Germinal center (tissue), 1 donor: ENCODE measurements around the gene TRIOBP.
"Not testable (repeated sequence)": the region's sequence is repeated elsewhere in the genome, so short reads cannot be mapped to it uniquely, and the experiment has no call there.

Experiments used
- DNase-seq: peaks from one replicate; pipeline ENCODE4 v3.0.0; 2012; ENCODE audit warnings: mixed read lengths, low spot score

Gene TRIOBP, protein sequence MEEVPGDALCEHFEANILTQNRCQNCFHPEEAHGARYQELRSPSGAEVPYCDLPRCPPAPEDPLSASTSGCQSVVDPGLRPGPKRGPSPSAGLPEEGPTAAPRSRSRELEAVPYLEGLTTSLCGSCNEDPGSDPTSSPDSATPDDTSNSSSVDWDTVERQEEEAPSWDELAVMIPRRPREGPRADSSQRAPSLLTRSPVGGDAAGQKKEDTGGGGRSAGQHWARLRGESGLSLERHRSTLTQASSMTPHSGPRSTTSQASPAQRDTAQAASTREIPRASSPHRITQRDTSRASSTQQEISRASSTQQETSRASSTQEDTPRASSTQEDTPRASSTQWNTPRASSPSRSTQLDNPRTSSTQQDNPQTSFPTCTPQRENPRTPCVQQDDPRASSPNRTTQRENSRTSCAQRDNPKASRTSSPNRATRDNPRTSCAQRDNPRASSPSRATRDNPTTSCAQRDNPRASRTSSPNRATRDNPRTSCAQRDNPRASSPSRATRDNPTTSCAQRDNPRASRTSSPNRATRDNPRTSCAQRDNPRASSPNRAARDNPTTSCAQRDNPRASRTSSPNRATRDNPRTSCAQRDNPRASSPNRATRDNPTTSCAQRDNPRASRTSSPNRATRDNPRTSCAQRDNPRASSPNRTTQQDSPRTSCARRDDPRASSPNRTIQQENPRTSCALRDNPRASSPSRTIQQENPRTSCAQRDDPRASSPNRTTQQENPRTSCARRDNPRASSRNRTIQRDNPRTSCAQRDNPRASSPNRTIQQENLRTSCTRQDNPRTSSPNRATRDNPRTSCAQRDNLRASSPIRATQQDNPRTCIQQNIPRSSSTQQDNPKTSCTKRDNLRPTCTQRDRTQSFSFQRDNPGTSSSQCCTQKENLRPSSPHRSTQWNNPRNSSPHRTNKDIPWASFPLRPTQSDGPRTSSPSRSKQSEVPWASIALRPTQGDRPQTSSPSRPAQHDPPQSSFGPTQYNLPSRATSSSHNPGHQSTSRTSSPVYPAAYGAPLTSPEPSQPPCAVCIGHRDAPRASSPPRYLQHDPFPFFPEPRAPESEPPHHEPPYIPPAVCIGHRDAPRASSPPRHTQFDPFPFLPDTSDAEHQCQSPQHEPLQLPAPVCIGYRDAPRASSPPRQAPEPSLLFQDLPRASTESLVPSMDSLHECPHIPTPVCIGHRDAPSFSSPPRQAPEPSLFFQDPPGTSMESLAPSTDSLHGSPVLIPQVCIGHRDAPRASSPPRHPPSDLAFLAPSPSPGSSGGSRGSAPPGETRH (N-terminal part only)

DNA sequence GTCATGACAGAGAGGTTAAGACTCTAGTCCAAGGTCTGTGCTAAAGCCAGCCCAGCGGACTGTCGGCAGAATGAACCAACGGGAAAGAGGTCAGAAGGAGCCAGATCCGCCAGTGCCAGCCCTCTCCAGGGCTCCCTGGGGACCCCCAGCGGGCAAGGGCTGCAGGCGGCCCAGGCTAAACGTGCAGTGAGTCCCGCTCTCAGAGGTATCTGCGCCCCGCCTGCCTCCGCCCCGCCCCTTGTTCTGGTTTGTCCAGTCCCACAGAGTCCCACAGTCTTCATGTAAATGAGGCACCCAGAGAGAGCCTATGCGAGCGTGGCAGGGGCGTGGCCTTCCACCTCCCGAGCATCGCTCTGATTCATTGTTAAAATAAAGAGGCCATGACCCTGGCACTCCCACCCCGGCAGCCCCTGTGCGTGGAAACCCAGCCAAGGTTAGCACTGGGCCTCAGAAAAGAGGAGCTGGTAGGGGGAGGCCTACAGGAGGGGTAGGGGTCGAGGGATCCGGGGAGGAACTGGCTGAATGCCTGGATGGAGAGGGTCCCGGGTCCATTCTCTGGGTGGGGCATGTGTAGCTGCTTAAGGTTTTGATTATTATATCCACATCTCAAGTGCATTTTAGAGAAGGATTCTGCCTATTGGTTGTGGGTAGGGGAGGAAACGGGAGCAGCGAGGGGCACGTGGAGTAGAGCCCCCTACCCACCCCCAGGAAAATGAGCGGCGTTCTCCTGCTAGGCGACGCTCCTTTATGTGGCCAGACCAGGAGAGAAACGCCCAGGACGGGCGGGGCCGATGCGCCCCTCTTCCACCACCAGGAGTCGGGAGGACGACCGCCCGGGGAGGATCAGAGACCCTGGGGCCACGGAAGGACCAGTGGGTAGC is at the start of gene TRIOBP:
Gene TRIOBP, plus strand, starts transcription at position 392 of the 881 bp plus-strand sequence. CDS start 4,318 bp downstream, outside the sequence.
- peak; percentile 94 for DNase-seq

DNA sequence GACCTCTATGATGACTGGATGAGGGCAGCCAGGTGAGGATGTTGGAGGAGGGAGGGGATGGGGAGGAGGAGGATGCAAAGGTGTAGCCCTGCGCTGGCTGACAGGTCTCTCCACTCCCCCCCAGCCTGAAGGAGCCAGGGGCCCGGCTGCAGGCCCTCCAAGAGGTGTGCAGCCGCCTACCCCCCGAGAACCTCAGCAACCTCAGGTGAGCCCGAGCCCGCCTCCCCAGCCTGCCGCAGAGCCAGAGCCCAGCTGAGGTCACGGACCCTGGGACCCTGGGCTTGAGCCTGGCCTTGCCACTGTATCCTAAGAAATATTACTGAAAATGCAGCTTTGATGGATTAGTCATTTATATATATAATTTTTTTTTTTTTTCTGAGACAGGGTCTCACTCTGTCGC is 49.5 kb upstream of the TRIOBP start:
- DNase-seq: no peak

- no peak for DNase-seq
Observed at GRCh38 chr22:37647928-37648327, 48.9 kb upstream of the TRIOBP start.

- DNase-seq: no peak
Observed at GRCh38 chr22:37650463-37651136, 46.2 kb upstream of the TRIOBP start.

DNA sequence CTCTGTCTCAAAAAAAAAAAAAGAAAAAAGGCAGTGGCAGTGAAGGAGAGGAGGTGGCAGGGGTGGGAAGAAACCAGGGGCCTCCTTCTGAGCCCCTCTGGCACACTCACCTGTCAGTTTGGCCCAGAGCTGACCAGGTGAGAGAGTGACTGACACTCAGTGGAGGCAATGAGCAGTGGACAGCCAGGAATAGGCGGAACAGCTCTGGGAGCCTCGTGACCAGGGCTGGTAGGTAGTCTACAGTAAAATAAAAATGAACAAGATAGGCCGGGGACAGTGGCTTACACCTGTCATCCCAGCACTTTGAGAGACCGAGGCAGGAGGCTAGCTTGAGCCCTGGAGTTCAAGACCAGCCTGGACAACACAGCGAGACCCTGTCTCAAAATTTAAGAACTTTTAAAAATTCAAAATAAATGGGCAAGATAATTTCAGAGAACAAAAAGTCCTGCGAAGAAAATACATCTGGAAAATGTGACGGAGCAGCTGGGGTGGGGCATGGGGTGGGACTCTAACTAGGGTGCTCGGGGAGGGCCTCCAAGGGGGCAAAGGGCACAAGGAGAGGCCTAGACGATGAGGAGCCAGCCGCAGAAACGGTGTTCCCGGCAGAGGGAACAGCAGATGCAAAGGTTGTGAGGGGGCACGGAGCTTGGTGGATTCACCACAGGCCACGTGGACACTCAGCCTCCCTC is 42.1 kb upstream of the TRIOBP start:
- no peak for DNase-seq

DNA sequence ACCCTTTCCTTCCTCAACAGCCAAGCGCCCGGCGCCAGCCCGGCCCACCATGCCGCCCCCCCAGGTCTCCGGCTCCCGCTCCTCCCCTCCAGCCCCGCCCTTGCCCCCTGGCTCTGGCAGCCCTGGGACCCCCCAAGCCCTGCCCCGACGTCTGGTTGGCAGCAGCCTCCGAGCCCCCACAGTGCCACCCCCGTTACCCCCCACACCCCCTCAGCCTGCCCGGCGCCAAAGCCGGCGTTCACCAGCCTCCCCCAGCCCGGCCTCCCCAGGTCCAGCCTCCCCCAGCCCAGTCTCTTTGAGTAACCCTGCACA is 41.6 kb upstream of the TRIOBP start:
- DNase-seq: no peak

DNA sequence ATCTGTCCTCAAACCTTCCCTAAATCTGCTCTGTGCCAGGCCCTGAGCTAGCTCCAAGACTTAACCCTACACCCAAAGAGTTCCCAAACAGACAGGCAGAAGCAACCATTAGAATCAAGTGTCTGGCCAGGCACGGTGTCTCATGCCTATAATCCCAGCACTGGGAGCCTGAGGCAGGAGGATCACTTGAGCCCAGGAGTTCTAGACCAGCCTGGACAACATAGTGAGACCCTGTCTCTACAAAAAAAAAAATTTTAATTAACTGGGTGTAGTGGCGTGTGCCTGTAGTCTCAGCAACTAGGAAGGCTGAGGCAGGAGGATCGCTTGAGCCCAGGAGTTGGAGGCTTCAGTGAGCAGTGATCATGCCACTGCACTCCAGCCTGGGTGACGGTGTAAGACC is 40.3 kb upstream of the TRIOBP start:
- DNase-seq: not testable (repeated sequence)

DNA sequence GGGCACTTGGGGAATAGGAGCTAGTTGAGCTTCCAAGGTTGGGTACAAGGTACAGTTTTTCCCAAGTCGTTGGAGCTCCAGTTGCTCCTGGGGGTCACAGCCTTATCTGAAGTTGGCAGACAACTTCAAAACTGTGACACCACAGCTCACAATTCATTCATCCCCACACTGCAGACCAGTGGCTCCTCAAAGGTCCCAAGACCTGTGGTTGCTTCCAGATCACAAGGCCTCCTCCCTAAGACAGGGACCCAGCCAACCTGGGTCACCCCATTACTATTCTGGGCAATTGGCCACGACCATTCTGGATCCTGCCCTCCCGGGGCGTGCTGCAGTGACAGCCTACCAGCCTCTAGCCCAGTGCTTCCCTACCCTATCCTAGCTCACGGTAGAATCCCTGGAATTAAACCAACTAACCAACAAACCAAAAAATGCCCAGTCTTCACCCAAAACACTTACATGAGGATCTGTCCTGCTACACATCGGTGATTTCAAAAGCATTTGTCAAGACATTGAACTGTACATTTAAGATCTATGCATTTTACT is 39.2 kb upstream of the TRIOBP start:
- DNase-seq: no peak

DNA sequence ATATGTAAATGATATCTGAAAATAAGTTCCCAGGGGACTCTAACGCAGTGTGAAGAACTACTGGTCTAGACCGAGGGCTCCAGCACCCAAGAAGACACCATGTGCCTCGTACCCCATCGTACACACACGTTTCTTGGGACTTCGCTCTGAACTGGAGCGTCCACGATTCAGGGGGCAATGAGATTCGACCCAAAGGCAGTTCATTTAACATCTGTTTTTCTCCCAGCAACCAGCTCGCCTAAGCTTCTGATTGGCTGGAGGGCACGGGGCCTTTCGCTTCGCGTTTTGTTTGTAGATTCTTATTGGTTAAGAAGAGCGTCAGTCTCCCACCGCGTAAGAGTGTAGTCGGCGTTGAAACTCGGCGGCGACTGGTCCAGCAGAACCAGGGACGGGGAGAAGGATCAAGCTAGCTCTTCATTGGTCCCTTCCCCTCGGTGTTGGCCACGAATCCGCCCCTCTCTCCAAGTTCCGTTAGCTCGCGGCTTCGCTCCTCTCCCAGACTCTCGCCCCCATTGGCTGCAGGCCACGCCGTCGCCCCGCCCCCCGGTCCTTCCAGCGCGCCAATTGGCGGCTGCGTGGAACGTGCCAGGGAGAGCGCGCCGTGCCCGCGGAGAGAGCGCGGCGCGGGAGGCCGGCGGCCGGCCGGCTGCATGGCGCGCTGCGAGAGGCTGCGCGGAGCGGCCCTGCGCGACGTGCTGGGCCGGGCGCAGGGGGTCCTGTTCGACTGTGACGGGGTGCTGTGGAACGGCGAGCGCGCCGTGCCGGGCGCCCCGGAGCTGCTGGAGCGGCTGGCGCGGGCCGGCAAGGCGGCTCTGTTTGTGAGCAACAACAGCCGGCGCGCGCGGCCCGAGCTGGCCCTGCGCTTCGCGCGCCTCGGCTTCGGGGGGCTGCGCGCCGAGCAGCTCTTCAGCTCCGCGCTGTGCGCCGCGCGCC is 38.4 kb upstream of the TRIOBP start, which contains the start of gene PDXP:
Gene PDXP, plus strand, starts transcription at position 591 of the 933 bp plus-strand sequence. Its CDS starts 60 bp downstream, at position 651.
- DNase-seq: peak; percentile 99

DNA sequence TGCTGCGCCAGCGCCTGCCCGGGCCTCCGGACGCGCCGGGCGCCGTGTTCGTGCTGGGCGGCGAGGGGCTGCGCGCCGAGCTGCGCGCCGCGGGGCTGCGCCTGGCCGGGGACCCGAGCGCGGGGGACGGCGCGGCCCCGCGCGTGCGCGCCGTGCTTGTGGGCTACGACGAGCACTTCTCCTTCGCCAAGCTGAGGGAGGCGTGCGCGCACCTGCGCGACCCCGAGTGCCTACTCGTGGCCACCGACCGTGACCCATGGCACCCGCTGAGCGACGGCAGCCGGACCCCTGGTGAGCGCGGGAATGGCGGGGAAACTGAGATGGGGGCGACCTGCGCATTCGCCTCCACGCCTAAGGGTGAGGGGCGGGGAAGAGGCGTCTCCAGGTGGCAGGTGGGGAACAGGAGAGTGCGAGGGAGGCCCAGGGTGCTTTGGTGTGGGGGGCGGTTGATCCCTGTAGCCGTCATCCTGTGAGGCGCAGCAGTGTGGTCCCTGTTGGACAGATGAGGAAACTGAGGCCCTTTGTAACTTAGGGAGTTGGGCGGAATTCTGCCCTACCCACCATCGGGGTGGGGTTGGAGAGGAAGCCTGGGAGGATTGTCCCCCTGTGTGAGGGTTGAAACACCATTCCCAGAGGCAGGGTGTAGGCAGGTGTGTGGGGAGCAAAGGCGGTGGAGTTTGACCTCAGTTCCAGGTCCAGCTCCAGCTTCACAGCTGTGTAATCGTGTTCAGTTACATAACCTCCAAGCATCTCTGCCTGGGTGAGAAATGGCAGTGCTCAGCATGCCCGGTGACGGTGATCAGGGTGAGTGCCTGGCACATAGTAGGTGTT is 37.6 kb upstream of the TRIOBP start:
- DNase-seq: peak; percentile 71

DNA sequence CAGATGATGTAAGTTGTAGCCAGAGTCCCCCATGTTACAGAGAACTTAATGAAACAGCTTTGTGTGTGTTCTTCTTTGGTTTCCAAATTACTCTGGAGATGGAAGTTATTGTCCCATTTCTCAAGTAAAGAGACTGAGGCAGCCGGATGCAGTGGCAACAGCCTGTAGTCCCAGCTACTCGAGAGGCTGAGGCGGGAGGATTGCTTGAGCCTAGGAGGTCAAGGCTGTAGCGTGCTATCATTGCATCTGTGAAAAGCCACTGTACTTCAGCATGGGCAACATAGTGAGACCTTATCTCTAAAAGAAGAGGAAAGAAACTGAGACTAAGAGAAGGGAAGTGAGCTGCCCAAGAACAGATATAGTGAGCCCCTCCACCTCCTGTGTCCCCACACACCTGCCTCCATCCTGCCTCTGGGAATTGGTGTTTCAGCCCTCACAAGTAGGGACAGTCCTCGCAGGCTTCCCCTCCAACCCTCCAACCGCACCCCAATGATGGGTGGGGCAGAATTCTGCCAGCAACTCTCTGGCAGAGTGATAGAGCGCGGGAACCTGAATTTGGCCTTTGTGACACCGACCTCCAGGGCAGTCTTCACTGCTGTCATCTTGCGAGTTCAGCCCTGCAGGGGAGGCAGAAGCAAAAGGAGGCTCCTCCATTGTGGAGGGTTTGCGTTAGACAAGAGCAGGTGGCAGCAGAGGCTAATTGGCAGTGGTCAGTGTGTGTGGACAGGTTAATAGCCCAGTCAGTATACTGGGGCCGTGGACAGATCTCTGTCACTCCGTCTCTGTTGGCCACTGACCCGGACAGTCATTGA is 36.7 kb upstream of the TRIOBP start:
- no peak for DNase-seq

DNA sequence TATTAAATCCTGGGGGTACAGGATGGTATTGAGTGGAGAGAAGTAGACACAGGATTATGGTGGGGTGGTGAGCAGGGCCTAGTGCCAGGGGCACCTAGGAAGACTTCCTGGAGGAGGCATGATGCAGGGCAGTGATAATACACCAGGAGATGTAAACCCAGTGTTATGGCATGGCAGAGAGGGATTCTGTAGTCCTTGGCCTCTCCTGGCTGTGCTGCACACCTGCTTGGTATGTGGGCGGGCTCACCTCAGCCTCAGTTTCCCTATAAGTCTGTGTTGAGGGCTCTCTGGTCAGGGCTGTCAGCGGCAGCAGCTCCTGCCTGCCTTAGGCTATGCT is 36.2 kb upstream of the TRIOBP start:
- DNase-seq: no peak

GRCh38 chr22:37661160-37661924 is 35.5 kb upstream of the TRIOBP start:
- no peak for DNase-seq

DNA sequence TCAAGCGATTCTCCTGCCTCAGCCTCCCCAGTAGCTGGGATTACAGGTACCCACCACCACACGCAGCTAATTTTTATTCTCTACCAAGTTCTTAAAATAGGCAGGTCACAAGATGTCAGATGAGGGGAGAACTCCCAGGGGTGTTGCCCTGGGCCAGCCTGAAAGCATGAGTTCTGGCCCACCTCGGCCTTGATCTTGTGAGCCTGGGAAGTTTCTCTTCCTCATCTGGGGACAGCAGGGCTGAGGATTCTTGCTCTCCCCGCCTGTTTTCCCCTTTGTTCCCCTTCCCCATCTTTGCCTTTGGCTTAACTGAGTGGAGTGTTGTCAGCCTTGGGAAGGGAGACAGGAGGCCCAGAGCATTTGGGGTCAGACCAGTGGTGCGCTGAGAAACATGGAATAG is 34.8 kb upstream of the TRIOBP start:
- no peak for DNase-seq

GRCh38 chr22:37663521-37664140 is 33.2 kb upstream of the TRIOBP start:
- DNase-seq: no peak
